Left renal cortex interstitium (tissue), 4 donors: ENCODE measurements around the gene PTPRM. TPM values are rescaled to one million over a fixed set of nuclear protein-coding genes. Genes with fewer than 3 reads are reported as not detected.
"Not testable (repeated sequence)": the region's sequence is repeated elsewhere in the genome, so short reads cannot be mapped to it uniquely, and the experiment has no call there.

ENCODE experiments used
- DNase-seq, 4 donors: peaks; one replicate each; pipeline ENCODE4 v3.0.0-alpha.2; 2013; ENCODE audit warnings: low read depth in 4 of 4, low spot score in 2 of 4, missing footprints in 1 of 4
- polyA plus RNA-seq, 4 donors: library from polyadenylated mRNA; unstranded; fragments of 120-200 nt; gene quantifications; one replicate each; pipeline ENCODE4 v1.2.1, GENCODE V29; 2013; ENCODE audit not compliant: insufficient read length in 4 of 4

PTPRM gene
- polyA plus RNA-seq, 4 donors: 80.9 to 108 (median 89.7) TPM

GRCh38 chr18:8424917-8425725 is 858.0 kb downstream of the PTPRM start:
- DNase-seq: no peak

- DNase-seq: no peak
These were observed 859.3 kb downstream of the PTPRM start for GRCh38 chr18:8426401-8426800.

DNA sequence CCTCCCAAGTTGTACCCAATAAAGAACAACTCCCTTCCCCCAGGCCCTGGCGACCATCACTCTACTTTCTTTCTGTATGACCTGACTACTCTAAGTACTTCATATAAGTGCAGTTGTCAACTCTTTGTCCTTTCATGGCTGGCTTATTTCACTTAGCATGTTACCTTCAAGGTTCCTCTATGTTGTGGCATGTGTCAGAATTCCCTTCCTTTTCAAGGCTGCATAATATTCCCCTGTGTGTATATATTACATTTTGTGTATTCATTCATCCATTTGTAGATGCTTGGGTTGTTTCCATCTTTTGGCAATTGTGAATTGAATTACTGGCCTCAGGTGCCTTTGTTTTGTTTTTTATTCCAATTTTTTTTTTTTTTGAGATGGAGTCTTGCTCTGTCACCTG is 860.2 kb downstream of the PTPRM start:
- DNase-seq: no peak

- DNase-seq: no peak
These were observed 861.8 kb downstream of the PTPRM start for GRCh38 chr18:8428951-8429350.

DNA sequence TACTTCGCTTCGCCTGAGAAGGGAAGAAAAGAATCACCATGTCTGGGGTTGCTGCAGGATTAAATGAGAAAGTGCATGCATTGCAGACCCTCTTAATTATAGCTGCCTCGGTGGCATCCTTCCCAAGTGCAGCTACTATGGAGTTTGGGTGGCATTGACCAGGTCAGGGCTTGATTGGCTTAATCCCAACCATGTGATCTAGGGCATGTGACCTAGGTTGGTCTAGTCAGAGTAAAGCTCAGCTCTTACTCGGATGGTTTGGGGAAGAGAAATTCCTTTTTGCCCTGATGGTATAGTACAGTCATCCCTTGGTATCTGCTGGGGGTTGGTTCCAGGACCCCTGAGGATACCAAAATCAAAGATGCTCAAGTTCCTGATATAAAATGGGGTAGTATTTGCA is 863.9 kb downstream of the PTPRM start:
- DNase-seq: no peak

DNA sequence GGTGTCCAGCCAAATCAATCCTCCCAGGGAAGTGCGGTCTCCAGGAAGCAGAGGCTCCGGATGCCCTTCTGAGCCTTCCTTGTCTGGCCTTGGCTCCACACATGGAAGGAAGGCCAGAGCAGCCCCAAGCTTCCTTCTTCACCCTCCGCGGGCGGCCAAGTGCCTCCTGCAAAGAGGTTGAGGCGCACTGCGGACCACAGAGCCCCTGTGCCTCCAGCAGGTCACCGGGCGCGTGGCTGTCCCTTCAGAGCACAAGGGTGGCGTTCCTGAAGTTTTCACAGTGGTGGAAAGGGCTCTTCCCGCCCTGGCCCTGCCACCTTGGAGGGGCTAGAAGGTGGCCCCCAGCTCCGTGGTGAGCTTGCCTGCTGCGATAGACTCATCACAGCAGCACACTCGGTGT is 866.2 kb downstream of the PTPRM start:
- no peak for DNase-seq

DNA sequence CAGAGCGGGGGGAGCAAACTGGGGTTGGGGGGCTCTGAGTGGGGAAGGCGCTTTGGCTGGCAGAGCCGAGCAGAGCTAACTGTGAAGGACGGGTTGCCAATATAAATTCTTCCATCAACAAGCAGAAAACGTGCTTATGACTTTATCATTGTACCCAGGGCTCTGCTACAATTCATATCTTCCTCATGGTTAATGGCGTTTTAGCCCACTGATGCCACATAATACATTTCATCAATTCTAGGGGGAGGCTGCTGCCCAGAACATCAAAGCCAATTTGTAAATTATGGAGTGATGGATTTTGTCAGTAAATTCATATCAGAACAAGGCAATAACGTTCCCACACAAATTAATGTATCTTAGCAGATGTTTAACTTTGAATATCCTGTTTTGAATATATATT is 866.7 kb downstream of the PTPRM start:
- no peak for DNase-seq

GRCh38 chr18:8435376-8435775 is 868.3 kb downstream of the PTPRM start:
- no peak for DNase-seq

GRCh38 chr18:8439055-8439454 is 871.9 kb downstream of the PTPRM start:
- no peak for DNase-seq

DNA sequence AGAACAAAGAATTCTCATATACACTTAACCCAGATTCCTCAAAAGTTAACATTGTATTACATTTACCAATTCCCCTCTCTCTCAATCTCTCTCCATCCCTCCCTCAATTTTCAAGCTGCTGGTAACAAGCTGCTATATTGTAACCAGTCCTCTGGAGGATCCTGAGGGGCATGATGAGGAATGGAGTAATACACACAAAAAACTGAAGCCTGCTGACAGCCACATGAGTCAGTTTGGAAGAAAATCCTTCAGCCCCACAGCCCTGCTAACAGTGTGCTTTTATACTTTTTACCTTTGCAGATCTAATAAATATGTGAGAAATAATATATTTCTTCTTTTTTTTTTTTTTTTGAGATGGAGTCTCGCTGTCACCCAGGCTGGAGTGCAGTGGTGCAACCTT is 876.4 kb downstream of the PTPRM start:
- no peak for DNase-seq

DNA sequence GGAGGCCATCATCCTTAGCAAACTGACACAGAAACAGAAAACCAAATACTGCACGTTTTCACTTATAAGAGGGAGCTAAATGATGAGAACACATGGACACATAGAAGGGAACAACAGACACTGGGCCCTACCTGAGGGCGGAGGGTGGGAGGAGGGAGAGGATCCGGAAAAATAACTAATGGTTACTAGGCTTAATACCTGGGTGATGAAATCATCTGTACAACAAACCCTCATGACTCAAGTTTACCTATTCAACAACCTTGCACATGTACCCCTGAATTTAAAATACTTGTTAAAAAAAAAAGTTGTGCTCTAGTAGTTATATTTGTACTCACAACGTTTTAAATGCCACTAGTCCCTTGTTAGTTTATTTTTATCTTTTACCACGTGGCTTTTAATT is 879.8 kb downstream of the PTPRM start:
- not testable (repeated sequence) for DNase-seq

DNA sequence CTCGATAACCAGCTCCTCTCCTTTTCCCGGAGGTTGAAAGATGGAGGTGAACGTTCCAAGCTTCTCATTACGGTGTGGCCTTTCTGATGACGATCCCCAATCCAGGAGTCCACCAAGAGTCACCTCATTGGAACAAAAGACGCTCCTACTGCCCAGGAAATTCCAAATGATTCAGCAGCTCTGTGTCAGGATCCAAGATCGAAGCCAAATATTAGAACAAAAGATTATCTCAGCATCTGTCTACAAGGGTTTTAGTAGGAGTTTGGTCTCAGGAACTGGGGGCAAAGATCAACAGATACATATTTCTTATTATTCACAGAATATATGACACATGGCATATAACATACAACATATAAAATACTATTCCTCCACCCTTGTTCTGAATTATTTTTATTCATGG is 881.0 kb downstream of the PTPRM start:
- DNase-seq: no peak

DNA sequence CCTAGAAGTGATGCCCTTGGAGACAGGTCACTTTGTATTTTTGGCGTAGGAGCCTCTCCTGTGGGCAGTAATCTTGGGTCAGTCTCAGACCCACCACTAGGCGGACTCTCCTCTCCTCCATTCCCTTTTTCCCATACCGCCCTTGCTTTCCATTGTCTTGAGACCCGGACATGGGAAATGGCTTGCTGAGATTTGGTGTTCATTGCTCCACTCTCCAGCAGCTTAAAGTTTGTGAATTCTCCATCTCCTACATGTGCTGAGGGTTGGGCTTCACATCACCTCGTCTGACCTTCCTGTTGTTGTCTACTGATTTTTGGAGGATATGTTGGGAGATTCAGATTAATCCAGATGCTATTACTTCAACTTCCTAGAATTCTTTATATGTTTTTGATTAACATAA is 882.9 kb downstream of the PTPRM start:
- DNase-seq: no peak

GRCh38 chr18:8450898-8451665 is 884.0 kb downstream of the PTPRM start:
- DNase-seq: no peak

GRCh38 chr18:8453528-8453927 is 886.4 kb downstream of the PTPRM start:
- DNase-seq: no peak

DNA sequence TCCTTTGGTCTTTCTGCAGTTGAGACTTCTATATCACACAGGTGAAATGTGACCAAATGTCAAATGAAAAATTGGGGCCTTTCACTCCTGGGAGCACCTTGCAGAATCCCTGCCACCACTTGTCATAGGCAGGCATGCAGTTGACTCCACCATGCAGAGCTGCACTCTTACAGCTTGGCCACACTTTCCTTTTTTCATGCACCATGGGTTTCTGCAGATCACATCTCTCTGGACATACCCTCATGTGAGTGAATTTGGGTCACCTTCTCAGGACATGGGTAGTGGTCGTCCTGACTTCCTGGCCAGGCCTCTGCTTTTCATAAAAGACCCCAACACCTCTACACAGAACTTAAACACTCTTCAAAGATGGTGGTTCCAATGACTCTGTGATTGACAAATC is 887.0 kb downstream of the PTPRM start:
- no peak for DNase-seq

DNA sequence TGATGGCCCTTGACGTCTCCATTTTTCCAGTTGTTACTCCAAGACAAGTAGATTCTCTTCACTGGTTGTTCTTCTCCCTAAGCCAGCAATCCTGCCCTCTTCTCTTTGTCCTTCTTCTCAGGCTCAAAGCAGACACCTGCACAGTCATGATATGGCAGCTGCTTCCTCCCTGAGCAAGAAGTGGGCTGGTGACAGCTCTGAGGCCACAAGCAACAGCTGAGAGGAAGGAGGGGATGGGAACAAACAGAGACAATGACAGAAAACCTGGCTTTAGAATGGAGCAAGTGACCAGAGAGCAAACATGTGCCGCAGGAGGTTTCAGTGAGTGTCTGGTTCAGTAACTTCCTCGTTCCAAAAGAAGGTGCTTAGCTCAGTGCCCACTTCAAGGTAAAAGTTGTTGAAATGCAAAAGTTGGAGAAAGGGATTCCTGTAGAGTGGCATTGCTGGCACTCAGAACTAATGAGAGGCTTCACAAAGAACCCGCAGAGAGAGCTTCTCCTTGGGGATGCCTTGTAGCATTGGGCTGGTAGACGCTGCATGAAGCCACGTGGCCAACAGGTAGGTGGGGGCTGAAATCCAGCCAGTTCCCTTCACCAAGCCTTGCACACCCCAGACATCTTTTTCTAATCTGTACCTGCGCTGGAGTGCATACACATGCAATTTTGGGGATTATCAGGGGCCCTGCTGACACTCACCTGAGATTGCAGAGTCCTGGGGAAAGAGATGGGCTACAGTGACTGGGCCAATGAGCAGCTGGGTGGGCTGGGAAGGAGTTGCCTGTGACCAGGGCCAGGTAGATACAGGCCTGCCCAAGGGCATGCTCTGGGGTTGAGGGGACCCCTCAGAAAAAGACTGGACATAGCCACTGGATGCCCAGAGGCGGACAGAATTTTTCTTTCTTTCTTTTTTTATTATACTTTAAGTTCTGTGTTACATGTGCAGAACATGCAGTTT is 888.8 kb downstream of the PTPRM start:
- DNase-seq: no peak
